ENCODE results near the gene COCH. TPM values are rescaled to one million over a fixed set of nuclear protein-coding genes. Genes with fewer than 3 reads are reported as not detected.

Gene COCH
- total and polyA plus RNA-seq, 2 experiments from 2014 or later, result 12.9 to 20.6 TPM

DNA sequence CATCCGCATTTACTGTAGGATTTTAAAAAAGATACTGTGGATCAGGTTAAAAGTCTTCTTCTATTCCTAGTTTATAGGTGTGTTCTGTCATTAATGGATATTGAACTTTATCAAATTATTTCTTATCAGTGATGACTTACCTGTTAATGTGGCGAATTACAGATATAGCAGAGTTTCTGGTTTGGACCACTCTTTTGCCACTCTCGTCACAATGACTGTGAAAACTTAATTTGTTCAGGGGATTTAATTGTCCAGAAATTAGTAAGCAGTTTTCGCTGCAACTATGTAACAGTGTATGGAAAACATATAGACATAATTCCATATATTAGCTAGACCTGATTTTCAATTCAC lies 14.9 kb downstream of the COCH start:
- no peak for DNase-seq (ENCODE audit: low spot score)
- Histone ChIP-seq H3K4me3 (no peak overlapping the region), H3F3A (replicated peaks; ENCODE audit: low read depth) (no peaks in the 10 kb centered on the region), H3K4me2 (no peak overlapping the region), H3K9me2 (ENCODE audit: insufficient read depth) (no peaks in the 10 kb centered on the region), H3K4me1 (ENCODE audit: insufficient read depth) (no peaks in the 10 kb centered on the region), H2AFZ (no peak overlapping the region), H3K27ac (ENCODE audit: low read depth) (no peak overlapping the region), H4K20me1 (replicated peaks; ENCODE audit: insufficient read depth) (no peaks in the 10 kb centered on the region), H3K36me3 (ENCODE audit: insufficient read depth) (no peaks in the 10 kb centered on the region; the same call in 1 of the 2 replicates), H3K79me2 (replicated peaks; ENCODE audit: insufficient read depth) (no peaks in the 10 kb centered on the region), H3K27me3 (ENCODE audit: insufficient read depth) (no peaks in the 10 kb centered on the region)
- TF ChIP-seq POLR2AphosphoS5 (IDR thresholded peaks at IDR 0.05; ENCODE audit: low read depth), result no peak
- no peak for TF ChIP-seq ZNF331 (CRISPR knock-in tag; IDR thresholded peaks at IDR 0.05; ENCODE audit: low read depth)
- TF ChIP-seq, protein P1, sequence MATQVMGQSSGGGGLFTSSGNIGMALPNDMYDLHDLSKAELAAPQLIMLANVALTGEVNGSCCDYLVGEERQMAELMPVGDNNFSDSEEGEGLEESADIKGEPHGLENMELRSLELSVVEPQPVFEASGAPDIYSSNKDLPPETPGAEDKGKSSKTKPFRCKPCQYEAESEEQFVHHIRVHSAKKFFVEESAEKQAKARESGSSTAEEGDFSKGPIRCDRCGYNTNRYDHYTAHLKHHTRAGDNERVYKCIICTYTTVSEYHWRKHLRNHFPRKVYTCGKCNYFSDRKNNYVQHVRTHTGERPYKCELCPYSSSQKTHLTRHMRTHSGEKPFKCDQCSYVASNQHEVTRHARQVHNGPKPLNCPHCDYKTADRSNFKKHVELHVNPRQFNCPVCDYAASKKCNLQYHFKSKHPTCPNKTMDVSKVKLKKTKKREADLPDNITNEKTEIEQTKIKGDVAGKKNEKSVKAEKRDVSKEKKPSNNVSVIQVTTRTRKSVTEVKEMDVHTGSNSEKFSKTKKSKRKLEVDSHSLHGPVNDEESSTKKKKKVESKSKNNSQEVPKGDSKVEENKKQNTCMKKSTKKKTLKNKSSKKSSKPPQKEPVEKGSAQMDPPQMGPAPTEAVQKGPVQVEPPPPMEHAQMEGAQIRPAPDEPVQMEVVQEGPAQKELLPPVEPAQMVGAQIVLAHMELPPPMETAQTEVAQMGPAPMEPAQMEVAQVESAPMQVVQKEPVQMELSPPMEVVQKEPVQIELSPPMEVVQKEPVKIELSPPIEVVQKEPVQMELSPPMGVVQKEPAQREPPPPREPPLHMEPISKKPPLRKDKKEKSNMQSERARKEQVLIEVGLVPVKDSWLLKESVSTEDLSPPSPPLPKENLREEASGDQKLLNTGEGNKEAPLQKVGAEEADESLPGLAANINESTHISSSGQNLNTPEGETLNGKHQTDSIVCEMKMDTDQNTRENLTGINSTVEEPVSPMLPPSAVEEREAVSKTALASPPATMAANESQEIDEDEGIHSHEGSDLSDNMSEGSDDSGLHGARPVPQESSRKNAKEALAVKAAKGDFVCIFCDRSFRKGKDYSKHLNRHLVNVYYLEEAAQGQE (IDR thresholded peaks at IDR 0.05; ENCODE audit: unreplicated experiment), result no peak
- no peak for TF ChIP-seq EZH2phosphoT487 (IDR thresholded peaks at IDR 0.05; ENCODE audit: unreplicated experiment)
- no peak for TF ChIP-seq EZH2 (IDR thresholded peaks at IDR 0.05; ENCODE audit: low read depth, unreplicated experiment)
- no peak for TF ChIP-seq ZNF114 (CRISPR knock-in tag; IDR thresholded peaks at IDR 0.05)
- no peak for TF ChIP-seq STAT1 (IDR thresholded peaks at IDR 0.05; ENCODE audit: unreplicated experiment)
- no peak for TF ChIP-seq CREB1 (CRISPR knock-in tag; IDR thresholded peaks at IDR 0.05; ENCODE audit: low read depth)
- TF ChIP-seq JUNB (IDR thresholded peaks at IDR 0.05; ENCODE audit: unreplicated experiment), result no peak
- TF ChIP-seq, protein P2, sequence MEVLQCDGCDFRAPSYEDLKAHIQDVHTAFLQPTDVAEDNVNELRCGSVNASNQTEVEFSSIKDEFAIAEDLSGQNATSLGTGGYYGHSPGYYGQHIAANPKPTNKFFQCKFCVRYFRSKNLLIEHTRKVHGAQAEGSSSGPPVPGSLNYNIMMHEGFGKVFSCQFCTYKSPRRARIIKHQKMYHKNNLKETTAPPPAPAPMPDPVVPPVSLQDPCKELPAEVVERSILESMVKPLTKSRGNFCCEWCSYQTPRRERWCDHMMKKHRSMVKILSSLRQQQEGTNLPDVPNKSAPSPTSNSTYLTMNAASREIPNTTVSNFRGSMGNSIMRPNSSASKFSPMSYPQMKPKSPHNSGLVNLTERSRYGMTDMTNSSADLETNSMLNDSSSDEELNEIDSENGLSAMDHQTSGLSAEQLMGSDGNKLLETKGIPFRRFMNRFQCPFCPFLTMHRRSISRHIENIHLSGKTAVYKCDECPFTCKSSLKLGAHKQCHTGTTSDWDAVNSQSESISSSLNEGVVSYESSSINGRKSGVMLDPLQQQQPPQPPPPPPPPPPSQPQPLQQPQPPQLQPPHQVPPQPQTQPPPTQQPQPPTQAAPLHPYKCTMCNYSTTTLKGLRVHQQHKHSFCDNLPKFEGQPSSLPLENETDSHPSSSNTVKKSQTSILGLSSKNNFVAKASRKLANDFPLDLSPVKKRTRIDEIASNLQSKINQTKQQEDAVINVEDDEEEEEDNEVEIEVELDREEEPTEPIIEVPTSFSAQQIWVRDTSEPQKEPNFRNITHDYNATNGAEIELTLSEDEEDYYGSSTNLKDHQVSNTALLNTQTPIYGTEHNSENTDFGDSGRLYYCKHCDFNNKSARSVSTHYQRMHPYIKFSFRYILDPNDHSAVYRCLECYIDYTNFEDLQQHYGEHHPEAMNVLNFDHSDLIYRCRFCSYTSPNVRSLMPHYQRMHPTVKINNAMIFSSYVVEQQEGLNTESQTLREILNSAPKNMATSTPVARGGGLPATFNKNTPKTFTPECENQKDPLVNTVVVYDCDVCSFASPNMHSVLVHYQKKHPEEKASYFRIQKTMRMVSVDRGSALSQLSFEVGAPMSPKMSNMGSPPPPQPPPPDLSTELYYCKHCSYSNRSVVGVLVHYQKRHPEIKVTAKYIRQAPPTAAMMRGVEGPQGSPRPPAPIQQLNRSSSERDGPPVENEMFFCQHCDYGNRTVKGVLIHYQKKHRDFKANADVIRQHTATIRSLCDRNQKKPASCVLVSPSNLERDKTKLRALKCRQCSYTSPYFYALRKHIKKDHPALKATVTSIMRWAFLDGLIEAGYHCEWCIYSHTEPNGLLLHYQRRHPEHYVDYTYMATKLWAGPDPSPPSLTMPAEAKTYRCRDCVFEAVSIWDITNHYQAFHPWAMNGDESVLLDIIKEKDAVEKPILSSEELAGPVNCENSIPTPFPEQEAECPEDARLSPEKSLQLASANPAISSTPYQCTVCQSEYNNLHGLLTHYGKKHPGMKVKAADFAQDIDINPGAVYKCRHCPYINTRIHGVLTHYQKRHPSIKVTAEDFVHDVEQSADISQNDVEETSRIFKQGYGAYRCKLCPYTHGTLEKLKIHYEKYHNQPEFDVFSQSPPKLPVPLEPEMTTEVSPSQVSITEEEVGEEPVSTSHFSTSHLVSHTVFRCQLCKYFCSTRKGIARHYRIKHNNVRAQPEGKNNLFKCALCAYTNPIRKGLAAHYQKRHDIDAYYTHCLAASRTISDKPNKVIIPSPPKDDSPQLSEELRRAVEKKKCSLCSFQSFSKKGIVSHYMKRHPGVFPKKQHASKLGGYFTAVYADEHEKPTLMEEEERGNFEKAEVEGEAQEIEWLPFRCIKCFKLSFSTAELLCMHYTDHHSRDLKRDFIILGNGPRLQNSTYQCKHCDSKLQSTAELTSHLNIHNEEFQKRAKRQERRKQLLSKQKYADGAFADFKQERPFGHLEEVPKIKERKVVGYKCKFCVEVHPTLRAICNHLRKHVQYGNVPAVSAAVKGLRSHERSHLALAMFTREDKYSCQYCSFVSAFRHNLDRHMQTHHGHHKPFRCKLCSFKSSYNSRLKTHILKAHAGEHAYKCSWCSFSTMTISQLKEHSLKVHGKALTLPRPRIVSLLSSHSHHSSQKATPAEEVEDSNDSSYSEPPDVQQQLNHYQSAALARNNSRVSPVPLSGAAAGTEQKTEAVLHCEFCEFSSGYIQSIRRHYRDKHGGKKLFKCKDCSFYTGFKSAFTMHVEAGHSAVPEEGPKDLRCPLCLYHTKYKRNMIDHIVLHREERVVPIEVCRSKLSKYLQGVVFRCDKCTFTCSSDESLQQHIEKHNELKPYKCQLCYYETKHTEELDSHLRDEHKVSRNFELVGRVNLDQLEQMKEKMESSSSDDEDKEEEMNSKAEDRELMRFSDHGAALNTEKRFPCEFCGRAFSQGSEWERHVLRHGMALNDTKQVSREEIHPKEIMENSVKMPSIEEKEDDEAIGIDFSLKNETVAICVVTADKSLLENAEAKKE (CRISPR knock-in tag; IDR thresholded peaks at IDR 0.05), result no peak
- H3K27me3 Mint-ChIP-seq (ENCODE audit: insufficient read depth, low read depth, poor library complexity), result peaks cover 5% of the 10 kb centered on the region
- no peak for ATAC-seq
- H3K36me3 Mint-ChIP-seq (ENCODE audit: low read depth), result peaks cover 4% of the 10 kb centered on the region; the same call in 1 of the 3 replicates
- no peak overlapping the region for H3K4me3 Mint-ChIP-seq
- no peaks in the 10 kb centered on the region for H3K4me1 Mint-ChIP-seq
- H3K9me3 Mint-ChIP-seq, result no peaks in the 10 kb centered on the region
- H3K27ac Mint-ChIP-seq, result no peak overlapping the region

Data from GM23338 (cell line).